HL-60 (cell line): ENCODE measurements around the gene A2ML1.
A peak's percentile ranks its signal among the peaks of the same experiment; 100 is the strongest.
"Not testable (repeated sequence)": the region's sequence is repeated elsewhere in the genome, so short reads cannot be mapped to it uniquely, and the experiment has no call there.

Source experiments
- DNase-seq, 2 experiments: peaks; one replicate each; pipeline ENCODE4 v3.0.0-alpha.2; 2010 to 2020; ENCODE audit warnings: low read depth in 1 of 2, low spot score in 1 of 2
- H3K27ac ChIP-seq: fragments of 250-450 bp; sonication (Bioruptor Pico); replicated peaks from 2 replicates; pipeline ENCODE4 v1.5.1; 2020; ENCODE audit warnings: mild to moderate bottlenecking, moderate library complexity
- H3K27me3 ChIP-seq: fragments of 250-450 bp; sonication (Bioruptor Pico); 2 replicates; pipeline ENCODE4 v1.5.1; 2021; ENCODE audit warnings: mild to moderate bottlenecking, moderate library complexity; ENCODE audit not compliant: insufficient read depth, poor library complexity, severe bottlenecking
- H3K4me3 ChIP-seq: replicated peaks from 2 replicates; pipeline ENCODE4 v1.5.1; 2011; ENCODE audit warnings: mild to moderate bottlenecking, control low read depth, low read length; ENCODE audit not compliant: insufficient read depth
- GABPA ChIP-seq: IDR thresholded peaks from 2 replicates; pipeline ENCODE4 v1.6.1; 2012; ENCODE audit warnings: low read depth
- POLR2AphosphoS5 ChIP-seq: IDR thresholded peaks from 2 replicates; pipeline ENCODE4 v1.6.1; 2012; ENCODE audit warnings: low read depth
- SPI1 ChIP-seq: IDR thresholded peaks from 2 replicates; pipeline ENCODE4 v1.6.1; 2012; ENCODE audit warnings: low read depth, mild to moderate bottlenecking, borderline replicate concordance
- TF ChIP-seq, protein P1 (sequence below): IDR thresholded peaks from 2 replicates; pipeline ENCODE4 v1.6.1; 2012; ENCODE audit warnings: low read depth; ENCODE audit not compliant: insufficient replicate concordance
- TF ChIP-seq, protein P2 (sequence below): IDR thresholded peaks from one replicate; pipeline ENCODE4 v1.5.1; 2011; ENCODE audit warnings: low read length, control low read depth, inconsistent platforms; ENCODE audit not compliant: insufficient read depth

Gene A2ML1

DNA sequence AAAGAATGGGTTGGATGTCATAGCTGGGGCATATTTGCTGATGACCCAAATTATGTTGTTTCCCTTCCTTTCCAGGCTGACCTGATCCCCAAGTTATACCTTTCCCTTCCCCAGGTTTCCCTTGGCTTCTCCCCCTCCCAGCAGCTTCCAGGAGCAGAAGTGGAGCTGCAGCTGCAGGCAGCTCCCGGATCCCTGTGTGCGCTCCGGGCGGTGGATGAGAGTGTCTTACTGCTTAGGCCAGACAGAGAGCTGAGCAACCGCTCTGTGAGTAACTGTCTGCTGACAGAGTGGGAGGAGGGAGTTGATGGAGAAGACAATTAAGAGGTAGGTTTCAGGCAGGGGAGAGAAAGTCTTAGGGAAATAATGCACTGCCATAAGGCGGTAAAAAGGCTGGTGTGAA lies 25.0 kb downstream of the A2ML1 start:
- Histone ChIP-seq H3K4me3 (no peak overlapping the region), H3K27ac (no peak overlapping the region), H3K27me3 (no peaks in the 10 kb centered on the region)
- DNase-seq: no peak
- TF ChIP-seq, protein P1, sequence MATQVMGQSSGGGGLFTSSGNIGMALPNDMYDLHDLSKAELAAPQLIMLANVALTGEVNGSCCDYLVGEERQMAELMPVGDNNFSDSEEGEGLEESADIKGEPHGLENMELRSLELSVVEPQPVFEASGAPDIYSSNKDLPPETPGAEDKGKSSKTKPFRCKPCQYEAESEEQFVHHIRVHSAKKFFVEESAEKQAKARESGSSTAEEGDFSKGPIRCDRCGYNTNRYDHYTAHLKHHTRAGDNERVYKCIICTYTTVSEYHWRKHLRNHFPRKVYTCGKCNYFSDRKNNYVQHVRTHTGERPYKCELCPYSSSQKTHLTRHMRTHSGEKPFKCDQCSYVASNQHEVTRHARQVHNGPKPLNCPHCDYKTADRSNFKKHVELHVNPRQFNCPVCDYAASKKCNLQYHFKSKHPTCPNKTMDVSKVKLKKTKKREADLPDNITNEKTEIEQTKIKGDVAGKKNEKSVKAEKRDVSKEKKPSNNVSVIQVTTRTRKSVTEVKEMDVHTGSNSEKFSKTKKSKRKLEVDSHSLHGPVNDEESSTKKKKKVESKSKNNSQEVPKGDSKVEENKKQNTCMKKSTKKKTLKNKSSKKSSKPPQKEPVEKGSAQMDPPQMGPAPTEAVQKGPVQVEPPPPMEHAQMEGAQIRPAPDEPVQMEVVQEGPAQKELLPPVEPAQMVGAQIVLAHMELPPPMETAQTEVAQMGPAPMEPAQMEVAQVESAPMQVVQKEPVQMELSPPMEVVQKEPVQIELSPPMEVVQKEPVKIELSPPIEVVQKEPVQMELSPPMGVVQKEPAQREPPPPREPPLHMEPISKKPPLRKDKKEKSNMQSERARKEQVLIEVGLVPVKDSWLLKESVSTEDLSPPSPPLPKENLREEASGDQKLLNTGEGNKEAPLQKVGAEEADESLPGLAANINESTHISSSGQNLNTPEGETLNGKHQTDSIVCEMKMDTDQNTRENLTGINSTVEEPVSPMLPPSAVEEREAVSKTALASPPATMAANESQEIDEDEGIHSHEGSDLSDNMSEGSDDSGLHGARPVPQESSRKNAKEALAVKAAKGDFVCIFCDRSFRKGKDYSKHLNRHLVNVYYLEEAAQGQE: no peak
- TF ChIP-seq, protein P2, sequence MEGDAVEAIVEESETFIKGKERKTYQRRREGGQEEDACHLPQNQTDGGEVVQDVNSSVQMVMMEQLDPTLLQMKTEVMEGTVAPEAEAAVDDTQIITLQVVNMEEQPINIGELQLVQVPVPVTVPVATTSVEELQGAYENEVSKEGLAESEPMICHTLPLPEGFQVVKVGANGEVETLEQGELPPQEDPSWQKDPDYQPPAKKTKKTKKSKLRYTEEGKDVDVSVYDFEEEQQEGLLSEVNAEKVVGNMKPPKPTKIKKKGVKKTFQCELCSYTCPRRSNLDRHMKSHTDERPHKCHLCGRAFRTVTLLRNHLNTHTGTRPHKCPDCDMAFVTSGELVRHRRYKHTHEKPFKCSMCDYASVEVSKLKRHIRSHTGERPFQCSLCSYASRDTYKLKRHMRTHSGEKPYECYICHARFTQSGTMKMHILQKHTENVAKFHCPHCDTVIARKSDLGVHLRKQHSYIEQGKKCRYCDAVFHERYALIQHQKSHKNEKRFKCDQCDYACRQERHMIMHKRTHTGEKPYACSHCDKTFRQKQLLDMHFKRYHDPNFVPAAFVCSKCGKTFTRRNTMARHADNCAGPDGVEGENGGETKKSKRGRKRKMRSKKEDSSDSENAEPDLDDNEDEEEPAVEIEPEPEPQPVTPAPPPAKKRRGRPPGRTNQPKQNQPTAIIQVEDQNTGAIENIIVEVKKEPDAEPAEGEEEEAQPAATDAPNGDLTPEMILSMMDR: no peak
- TF ChIP-seq POLR2AphosphoS5 (no peak), GABPA (no peak), SPI1 (no peak)

DNA sequence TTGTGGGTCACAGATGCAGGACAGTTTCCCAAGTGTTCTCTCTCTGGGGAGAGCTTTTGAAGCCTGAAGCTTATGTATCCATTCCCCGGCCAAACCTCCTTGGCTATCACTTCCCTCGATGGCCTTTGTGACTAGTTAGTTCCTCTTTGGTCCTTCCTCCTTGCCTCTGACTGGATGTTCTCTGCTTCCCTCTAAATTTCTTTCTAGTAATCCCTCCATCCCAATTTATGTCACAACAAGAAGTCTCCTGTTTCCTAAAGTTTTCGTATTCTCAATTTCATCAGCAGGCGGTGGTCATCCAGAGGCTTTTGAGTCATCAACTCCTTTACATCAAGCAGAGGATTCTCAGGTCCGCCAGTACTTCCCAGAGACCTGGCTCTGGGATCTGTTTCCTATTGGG lies 27.5 kb downstream of the A2ML1 start:
- H3K27ac ChIP-seq: no peak overlapping the region
- TF ChIP-seq, protein P2: no peak
- 0 out of 2 replicates have a peak, but pooled peaks have one; percentile 2 for TF ChIP-seq SPI1

DNA sequence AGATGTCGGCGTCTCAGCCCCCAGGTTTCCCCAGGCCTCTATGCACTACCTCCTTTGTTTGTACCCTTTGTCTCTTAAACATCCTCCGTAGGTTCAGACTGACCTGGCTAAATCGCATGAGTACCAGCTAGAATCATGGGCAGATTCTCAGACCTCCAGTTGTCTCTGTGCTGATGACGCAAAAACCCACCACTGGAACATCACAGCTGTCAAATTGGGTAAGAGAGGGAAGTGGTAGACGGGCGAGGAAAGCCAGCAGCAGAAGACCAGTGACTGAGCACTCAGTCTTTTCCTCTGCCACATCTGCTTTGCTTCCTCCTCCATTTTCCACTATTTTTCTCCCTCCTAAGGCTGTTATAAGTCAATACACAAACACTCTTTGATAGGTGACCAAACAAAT lies 29.7 kb downstream of the A2ML1 start:
- Histone ChIP-seq H3K27me3 (no peaks in the 10 kb centered on the region), H3K4me3 (no peak overlapping the region), H3K27ac (no peak overlapping the region)
- peak; percentile 35 to 46 for DNase-seq
- TF ChIP-seq SPI1: peak; percentile 62
- TF ChIP-seq, protein P1: no peak

More for the DNA sequence above, 27.5 kb downstream of the A2ML1 start:
- no peak overlapping the region for H3K4me3 ChIP-seq
- peak; percentile 16 to 18 for DNase-seq
- H3K27me3 ChIP-seq: no peaks in the 10 kb centered on the region

DNA sequence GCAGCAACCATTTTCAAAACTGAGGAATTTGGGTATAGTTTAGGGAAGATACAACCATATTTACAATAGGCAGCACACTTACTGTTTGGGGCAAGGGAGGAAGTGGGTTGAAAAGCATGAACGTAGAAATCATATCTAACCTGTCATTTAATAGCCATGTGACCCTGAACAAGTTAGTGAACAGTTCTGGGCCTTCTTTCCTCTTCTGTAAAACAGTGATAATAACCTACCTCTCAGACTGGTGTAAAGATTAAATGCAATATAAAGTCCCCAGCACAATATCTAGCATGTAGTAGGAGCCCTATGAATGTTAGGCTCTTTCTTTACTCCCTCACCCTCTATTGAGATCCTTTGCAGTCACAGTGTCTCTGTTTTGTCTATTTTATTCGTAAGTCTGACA lies 33.5 kb downstream of the A2ML1 start:
- DNase-seq: no peak
- Histone ChIP-seq H3K27me3 (no peaks in the 10 kb centered on the region), H3K4me3 (no peak overlapping the region), H3K27ac (no peak overlapping the region)
- TF ChIP-seq, protein P1: no peak
- TF ChIP-seq POLR2AphosphoS5: no peak
- TF ChIP-seq GABPA: no peak
- peak; percentile 6; the same call in 1 of the 2 replicates for TF ChIP-seq SPI1
- TF ChIP-seq, protein P2: no peak

DNA sequence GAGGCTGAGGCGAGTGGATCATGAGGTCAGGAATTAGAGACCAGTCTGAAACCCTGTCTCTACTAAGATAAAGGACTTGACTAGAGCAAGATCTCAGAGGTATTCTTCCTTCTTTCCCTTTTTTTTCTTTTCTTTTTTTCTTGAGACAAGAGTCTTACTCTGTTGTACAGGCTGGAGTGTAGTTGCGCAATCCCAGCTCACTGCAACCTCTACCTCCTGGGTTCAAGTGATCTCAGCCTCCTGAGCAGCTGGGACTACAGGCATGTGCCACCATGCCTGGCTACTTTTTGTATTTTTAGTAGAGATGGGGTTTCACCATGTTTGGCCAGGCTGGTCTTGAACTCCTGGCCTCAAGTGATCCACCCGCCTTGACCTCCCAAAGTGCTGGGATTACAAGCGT lies 37.0 kb downstream of the A2ML1 start:
- DNase-seq, H3K27ac ChIP-seq, H3K4me3 ChIP-seq, H3K27me3 ChIP-seq: not testable (repeated sequence)
